HCT116 (cell line): Measurements from ENCODE around the gene KIAA0930. TPM values are rescaled to one million over a fixed set of nuclear protein-coding genes. Genes with fewer than 3 reads are reported as not detected.

Experiments
- ATAC-seq: fragments of 200-7000 bp; cut with Tn5 transposase; 2 replicates; pipeline ENCODE4 v1.9.1; 2020; ENCODE audit warnings: mild to moderate bottlenecking, moderate library complexity
- BruUV-seq: library from RNA; stranded (reverse); fragments of 400-500 nt; replicated peaks from 2 replicates; lab custom pipeline; 2021; lab: Mats Ljungman, UMichigan
- CTCF ChIA-PET: fragments of 300-600 bp; sonication (Branson Sonifier 250); formaldehyde crosslinking; loops from one replicate; lab custom pipeline; 2021; ENCODE audit warnings: antibody characterized with exemption; lab: Charles Lee
- POLR2A ChIA-PET: fragments of 300-600, 350-600 bp; sonication (Branson Sonifier 250); formaldehyde crosslinking; loops from one replicate; lab custom pipeline; 2021; ENCODE audit warnings: antibody characterized with exemption; lab: Charles Lee
- RAD21 ChIA-PET, 2 experiments: fragments of 300-600 bp; sonication (Branson Sonifier 250); formaldehyde crosslinking; loops; one replicate each; lab custom pipeline; 2023; ENCODE audit warnings: low total read pairs in 2 of 2; ENCODE audit not compliant: uncharacterized antibody in 2 of 2, unreplicated experiment in 2 of 2, low non-redundant PET in 1 of 2; lab: Charles Lee
- DNase-seq: peaks from one replicate; pipeline ENCODE4 v3.0.0-alpha.2; 2010; ENCODE audit warnings: low read depth, low spot score
- H2AFZ ChIP-seq: fragments of 200-600 bp; shearing (Covaris generic), sonication (generic); 2 replicates; pipeline ENCODE4 v1.6.1; 2017; ENCODE audit warnings: low read depth, mixed run types, mixed read lengths, antibody characterized with exemption, low read length; ENCODE audit not compliant: poor library complexity, severe bottlenecking
- H3K27ac ChIP-seq: 2 replicates; pipeline ENCODE4 v1.5.1; 2012; ENCODE audit warnings: low read depth, low read length
- H3K27me3 ChIP-seq: fragments of 200-600 bp; sonication (generic); 2 replicates; pipeline ENCODE4 v1.6.1; 2016; ENCODE audit warnings: mixed run types, low read length, mixed read lengths; ENCODE audit not compliant: insufficient read depth
- H3K36me3 ChIP-seq, 2 experiments: fragments of 200-500 bp in 1 of 2; fragments of 200-600 bp in 1 of 2; sonication (Bioruptor generic) in 1 of 2; sonication (generic) in 1 of 2; 2 replicates each; pipeline versions ENCODE4 v1.5.1 to v1.6.1; 2014 to 2016; ENCODE audit warnings: low read length in 2 of 2, inconsistent platforms in 1 of 2, mixed read lengths in 1 of 2, mixed run types in 1 of 2; ENCODE audit not compliant: insufficient read depth in 2 of 2, control insufficient read depth in 1 of 2
- H3K4me1 ChIP-seq, 2 experiments: fragments of 200-600 bp in 1 of 2; sonication (generic) in 1 of 2; 2 replicates each; pipeline versions ENCODE4 v1.5.1 to v1.6.1; 2012 to 2017; ENCODE audit warnings: low read length in 2 of 2, inconsistent platforms in 1 of 2, mild to moderate bottlenecking in 1 of 2, mixed read lengths in 1 of 2, mixed run types in 1 of 2, moderate library complexity in 1 of 2; ENCODE audit not compliant: insufficient read depth in 2 of 2, control insufficient read depth in 1 of 2
- H3K4me2 ChIP-seq: fragments of 200-600 bp; sonication (generic); 2 replicates; pipeline ENCODE4 v1.6.1; 2017; ENCODE audit warnings: mixed run types, low read length, mixed read lengths
- H3K4me3 ChIP-seq, 2 experiments: fragments of 200-600 bp in 1 of 2; sonication (generic) in 1 of 2; replicated peaks in 1 of 2; 2 replicates each; pipeline ENCODE4 v1.5.1; 2011 to 2016; ENCODE audit warnings: low read length in 2 of 2, control low read depth in 1 of 2, low read depth in 1 of 2, mild to moderate bottlenecking in 1 of 2, mixed read lengths in 1 of 2, mixed run types in 1 of 2
- H3K79me2 ChIP-seq: fragments of 200-600 bp; sonication (generic); 2 replicates; pipeline ENCODE4 v1.6.1; 2017; ENCODE audit warnings: mild to moderate bottlenecking, mixed run types, low read length, moderate library complexity, mixed read lengths; ENCODE audit not compliant: insufficient read depth
- H3K9ac ChIP-seq: fragments of 200-600 bp; sonication (generic); 2 replicates; pipeline ENCODE4 v1.6.1; 2016; ENCODE audit warnings: low read length, mixed read lengths
- H3K9me2 ChIP-seq: fragments of 200-600 bp; sonication (generic), shearing (Covaris generic); 2 replicates; pipeline ENCODE4 v1.6.1; 2017; ENCODE audit warnings: mixed run types, mild to moderate bottlenecking, moderate library complexity; ENCODE audit not compliant: insufficient read depth
- H3K9me3 ChIP-seq, 2 experiments: fragments of 200-500 bp in 1 of 2; fragments of 200-600 bp in 1 of 2; sonication (Bioruptor generic) in 1 of 2; sonication (generic) in 1 of 2; 2 replicates each; pipeline ENCODE4 v1.6.1; 2014 to 2017; ENCODE audit warnings: low read length in 2 of 2, mixed read lengths in 2 of 2, inconsistent platforms in 1 of 2, low read depth in 1 of 2, mild to moderate bottlenecking in 1 of 2, mixed run types in 1 of 2, moderate library complexity in 1 of 2; ENCODE audit not compliant: control insufficient read depth in 1 of 2, insufficient read depth in 1 of 2
- H4K20me1 ChIP-seq: fragments of 200-600 bp; sonication (generic), shearing (Covaris generic); 2 replicates; pipeline ENCODE4 v1.6.1; 2017; ENCODE audit warnings: mixed run types, mild to moderate bottlenecking, moderate library complexity; ENCODE audit not compliant: insufficient read depth
- ATF3 ChIP-seq: IDR thresholded peaks from 2 replicates; pipeline ENCODE4 v1.6.1; 2012
- CBX3 ChIP-seq: IDR thresholded peaks from 2 replicates; pipeline ENCODE4 v1.6.1; 2012; ENCODE audit warnings: low read depth
- CEBPB ChIP-seq: IDR thresholded peaks from 2 replicates; pipeline ENCODE4 v1.6.1; 2012; ENCODE audit warnings: low read depth
- CTCF ChIP-seq, 3 experiments: fragments of 200-600 bp in 1 of 3; sonication (generic) in 1 of 3; IDR thresholded peaks in 2 of 3; conservative IDR thresholded peaks in 1 of 3; 2 replicates each; pipeline ENCODE4 v1.5.1; 2012 to 2017; ENCODE audit warnings: low read depth in 2 of 3, low read length in 2 of 3, antibody characterized with exemption in 1 of 3, borderline replicate concordance in 1 of 3, control low read depth in 1 of 3, mild to moderate bottlenecking in 1 of 3, mixed read lengths in 1 of 3, mixed run types in 1 of 3, moderate library complexity in 1 of 3; ENCODE audit not compliant: insufficient read depth in 1 of 3
- ELF1 ChIP-seq: IDR thresholded peaks from 2 replicates; pipeline ENCODE4 v1.6.1; 2012; ENCODE audit warnings: low read depth, borderline replicate concordance
- EZH2 ChIP-seq: fragments of 200-600 bp; sonication (generic); IDR thresholded peaks from 2 replicates; pipeline ENCODE4 v1.6.1; 2017; ENCODE audit warnings: antibody characterized with exemption, mixed run types
- EZH2phosphoT487 ChIP-seq: fragments of 200-600 bp; IDR thresholded peaks from 2 replicates; pipeline ENCODE4 v1.6.1; 2018; ENCODE audit warnings: antibody characterized with exemption, borderline replicate concordance
- FOSL1 ChIP-seq: IDR thresholded peaks from 2 replicates; pipeline ENCODE4 v1.6.1; 2012; ENCODE audit warnings: low read depth
- MAX ChIP-seq: IDR thresholded peaks from 2 replicates; pipeline ENCODE4 v1.6.1; 2012
- POLR2AphosphoS5 ChIP-seq: IDR thresholded peaks from 2 replicates; pipeline ENCODE4 v1.6.1; 2011; ENCODE audit warnings: mild to moderate bottlenecking, low read depth, low read length, moderate library complexity
- RAD21 ChIP-seq: IDR thresholded peaks from 2 replicates; pipeline ENCODE4 v1.6.1; 2012; ENCODE audit warnings: low read depth, mild to moderate bottlenecking
- SP1 ChIP-seq: IDR thresholded peaks from 2 replicates; pipeline ENCODE4 v1.6.1; 2012; ENCODE audit warnings: low read depth
- SRF ChIP-seq: IDR thresholded peaks from 2 replicates; pipeline ENCODE4 v1.6.1; 2012; ENCODE audit warnings: low read depth
- TCF7L2 ChIP-seq: IDR thresholded peaks from 2 replicates; pipeline ENCODE4 v1.7.0; 2011; ENCODE audit warnings: borderline replicate concordance, inconsistent platforms; ENCODE audit not compliant: insufficient read depth, insufficient read length; ENCODE audit errors: extremely low read depth
- ZNF274 ChIP-seq: fragments of 200-500 bp; sonication (Bioruptor generic); IDR thresholded peaks from 2 replicates; pipeline ENCODE4 v1.6.1; 2014; ENCODE audit warnings: mild to moderate bottlenecking, low read depth, low read length, inconsistent platforms
- intact Hi-C: fragments of 100-400 bp; cut with micrococcal nuclease; formaldehyde crosslinking; loops from 2 replicates; pipeline ENCODE4 v1.10.0; 2022
- total RNA-seq: library from RNA; stranded (reverse); gene quantifications from one replicate; pipeline ENCODE4 v1.2.1, GENCODE V29; 2021; ENCODE audit not compliant: unreplicated experiment

KIAA0930 gene
- total RNA-seq, 1 experiment from 2014 or later, result 60.9 TPM

- Histone ChIP-seq H4K20me1 (no peaks in the 10 kb centered on the region), H2AFZ (no peak overlapping the region), H3K36me3 (no peaks in the 10 kb centered on the region; a peak in 2 of 4 replicates), H3K4me3 (no peak overlapping the region), H3K9me2 (no peaks in the 10 kb centered on the region), H3K27me3 (no peaks in the 10 kb centered on the region)
- CTCF ChIA-PET, result no interaction called here
- intact Hi-C loops, result no loop called here
- DNase-seq, result no peak
- no peak for TF ChIP-seq CBX3
- TF ChIP-seq TCF7L2, result no peak
- TF ChIP-seq ATF3, result no peak
- TF ChIP-seq CTCF (IDR thresholded peaks at IDR 0.05 in 2 of 3, conservative IDR thresholded peaks at IDR 0.05 in 1 of 3; ENCODE audit: borderline replicate concordance in 1 of 3, insufficient read depth in 1 of 3, low read depth in 2 of 3, low read length in 2 of 3), result no peak
- TF ChIP-seq SP1, result no peak
- no peak for TF ChIP-seq ELF1
- no peak for TF ChIP-seq POLR2AphosphoS5
- no peak for TF ChIP-seq MAX
- no peak for TF ChIP-seq FOSL1
- no peak for TF ChIP-seq SRF
- no peak for TF ChIP-seq RAD21
- TF ChIP-seq CEBPB, result no peak
- TF ChIP-seq EZH2phosphoT487, result no peak
- no peak for TF ChIP-seq ZNF274
- TF ChIP-seq EZH2, result no peak
- TF ChIP-seq, all 23 proteins: peak for 0
- H3K79me2 ChIP-seq, result peaks cover 33% of the 10 kb centered on the region
- H3K27ac ChIP-seq, result no peak overlapping the region
- ChIA-PET RAD21 (no interaction called here), POLR2A (no interaction called here)
- H3K4me1 ChIP-seq, result peaks cover 12 to 28% of the 10 kb centered on the region in 2 experiments
- H3K9me3 ChIP-seq, result no peaks in the 10 kb centered on the region
- no TSS peak for BruUV-seq
- H3K9ac ChIP-seq, result no peak overlapping the region
- ATAC-seq, result no peak
- H3K4me2 ChIP-seq, result no peak overlapping the region
Observed at GRCh38 chr22:45237065-45237990, 3.4 kb downstream of the KIAA0930 start.
